ENCODE measurements around the gene AFG1L.
"Not testable (repeated sequence)": the region's sequence is repeated elsewhere in the genome, so short reads cannot be mapped to it uniquely, and the experiment has no call there.

AFG1L gene

DNA sequence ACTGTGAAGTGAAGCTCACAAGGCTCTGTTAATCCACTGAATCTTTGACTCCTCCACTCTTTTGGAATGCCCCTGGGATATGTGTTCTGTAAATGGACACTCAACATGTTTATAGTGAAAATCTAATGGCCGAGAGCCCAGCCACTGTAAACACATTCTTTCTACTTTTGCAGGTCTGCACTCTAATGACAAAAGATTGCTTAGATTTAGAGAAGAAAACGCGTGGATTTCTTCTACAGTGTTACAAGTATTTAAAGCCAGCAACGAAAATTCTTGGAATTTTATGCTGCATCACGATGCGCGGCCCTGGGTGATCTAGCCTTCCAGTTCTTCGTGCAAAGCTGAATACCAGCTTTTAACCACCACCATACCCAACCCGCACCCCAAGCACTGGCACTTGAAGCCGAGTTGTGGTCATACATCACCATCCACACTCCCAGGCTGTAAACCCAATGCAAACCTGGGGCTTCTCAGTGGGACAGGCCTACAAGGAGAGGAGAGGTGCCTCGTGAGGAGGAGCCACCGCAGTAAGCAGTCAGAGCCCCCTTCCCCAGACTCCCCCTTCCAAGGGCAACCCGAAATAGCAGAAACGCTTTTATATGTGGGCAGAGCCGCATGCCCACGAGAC lies 262.1 kb downstream of the AFG1L start:
- no peak for DNase-seq (ENCODE audit: low read depth, low spot score)

DNA sequence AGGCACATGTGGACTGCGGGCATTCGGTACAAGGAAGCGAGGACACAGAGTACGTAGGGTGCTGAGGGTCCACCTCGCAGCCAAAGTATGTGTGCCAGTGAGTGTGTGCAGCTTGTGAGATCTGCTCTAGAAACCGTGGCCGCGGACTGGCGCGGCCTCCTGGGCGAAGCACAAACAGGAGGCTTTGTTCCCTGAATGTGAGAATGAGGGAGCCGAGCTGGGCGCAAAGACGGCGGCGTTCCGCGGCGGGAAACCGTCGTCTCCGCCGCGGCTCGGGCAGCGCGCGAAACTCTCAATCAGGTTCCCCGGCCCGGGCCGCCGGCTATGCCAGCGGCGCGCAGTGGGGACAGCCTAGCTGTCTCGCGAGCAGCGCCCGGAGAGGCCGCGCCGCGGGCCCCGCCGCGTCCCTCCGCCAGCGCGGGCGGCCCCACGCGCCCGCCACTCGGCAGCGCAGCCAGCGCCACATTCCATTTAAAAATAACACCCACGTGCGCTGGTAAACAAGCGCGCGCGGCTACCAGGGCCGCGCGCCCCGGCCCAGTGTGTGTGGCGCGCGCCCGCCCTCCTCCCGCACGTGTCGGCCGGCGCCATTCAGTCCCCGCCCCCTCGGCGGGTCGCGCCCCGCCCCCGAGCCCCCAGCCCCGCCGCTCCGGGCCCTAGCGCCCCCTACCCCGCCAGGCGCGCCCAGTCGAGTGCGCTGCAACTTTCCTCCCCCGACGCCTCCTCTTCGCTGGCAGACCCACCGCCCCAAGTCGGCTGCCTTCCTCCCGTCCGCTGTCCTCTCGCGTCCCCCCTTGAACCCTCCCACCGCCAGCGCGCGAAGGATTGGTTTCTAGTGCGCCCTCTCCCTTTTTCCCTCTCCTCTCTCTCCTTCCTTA lies 262.9 kb downstream of the AFG1L start:
- no peak for DNase-seq (ENCODE audit: low read depth, low spot score)

DNA sequence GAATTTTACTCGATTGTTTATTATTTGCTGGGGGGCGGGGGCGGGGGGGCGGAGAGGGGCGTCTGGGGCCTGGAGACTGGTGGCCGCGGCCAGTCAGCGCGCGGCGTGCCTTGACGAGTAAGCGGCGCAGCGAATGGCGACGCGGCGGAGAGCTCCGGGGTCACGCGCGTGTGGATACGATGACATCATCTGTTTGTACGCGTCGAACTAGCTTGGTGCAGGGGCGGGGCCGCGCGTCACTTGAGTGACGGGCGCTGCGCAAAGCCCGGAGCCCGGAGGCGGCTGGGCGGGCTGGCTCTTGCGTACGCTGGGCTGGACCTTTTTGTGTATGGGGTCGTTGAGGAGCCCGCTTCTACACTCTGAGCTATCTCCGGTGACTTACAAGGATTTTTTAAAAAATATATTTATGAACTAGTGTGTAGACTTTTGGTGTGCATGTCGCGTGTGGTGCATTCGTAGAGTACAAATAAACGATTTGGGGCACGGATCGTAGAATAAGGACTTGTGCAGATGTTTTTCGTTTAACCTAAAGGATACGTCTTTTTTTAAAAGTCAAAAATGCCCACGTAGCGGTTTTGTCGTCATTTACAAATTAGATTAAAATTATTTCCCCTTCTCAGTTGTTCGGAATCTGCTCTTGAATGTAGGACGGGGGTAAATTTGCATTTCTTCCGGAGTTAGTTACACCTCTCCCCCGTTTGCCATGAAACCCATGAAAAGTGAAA lies 263.7 kb downstream of the AFG1L start:
- DNase-seq (ENCODE audit: low read depth, low spot score) = peak; percentile 99

DNA sequence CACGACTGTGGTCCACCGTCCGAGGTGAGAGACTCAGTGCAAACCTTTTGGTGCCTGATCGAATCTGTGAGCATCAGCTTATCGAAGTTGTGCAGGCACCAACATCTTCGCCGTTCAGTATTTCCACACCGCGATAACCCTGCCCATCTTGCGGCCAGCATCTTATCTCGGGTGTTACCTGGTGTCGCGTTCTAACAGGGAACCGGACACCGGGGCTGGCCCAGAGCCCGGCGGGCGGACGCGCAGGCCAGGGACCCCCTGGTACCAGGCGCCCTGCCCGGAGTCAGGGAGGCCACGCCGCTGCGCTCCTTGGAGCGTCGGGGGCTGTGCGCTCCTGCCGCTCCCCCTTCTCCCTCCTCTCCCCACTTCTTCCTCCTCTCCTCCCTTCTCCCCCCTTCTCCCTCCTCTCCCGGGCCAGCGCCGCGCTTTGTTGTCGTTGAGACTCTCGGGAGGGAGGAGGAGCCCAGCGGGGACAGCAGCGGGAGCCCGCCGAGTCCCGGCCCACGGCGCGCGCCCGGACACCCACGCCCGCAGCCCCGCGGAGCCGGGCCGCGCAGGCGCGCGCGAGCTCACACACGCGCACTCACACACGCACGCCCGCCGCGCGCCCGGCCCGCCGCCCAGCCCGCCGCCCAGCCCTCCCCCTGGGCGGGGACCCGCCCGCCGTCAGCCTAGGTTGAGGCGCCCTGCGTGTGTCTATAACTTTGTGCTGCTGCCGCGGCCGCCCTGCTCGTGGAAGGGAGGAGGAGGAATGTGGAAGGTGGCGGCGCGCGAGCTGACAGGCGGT lies 264.4 kb downstream of the AFG1L start:
- DNase-seq (ENCODE audit: low read depth, low spot score) = no peak

DNA sequence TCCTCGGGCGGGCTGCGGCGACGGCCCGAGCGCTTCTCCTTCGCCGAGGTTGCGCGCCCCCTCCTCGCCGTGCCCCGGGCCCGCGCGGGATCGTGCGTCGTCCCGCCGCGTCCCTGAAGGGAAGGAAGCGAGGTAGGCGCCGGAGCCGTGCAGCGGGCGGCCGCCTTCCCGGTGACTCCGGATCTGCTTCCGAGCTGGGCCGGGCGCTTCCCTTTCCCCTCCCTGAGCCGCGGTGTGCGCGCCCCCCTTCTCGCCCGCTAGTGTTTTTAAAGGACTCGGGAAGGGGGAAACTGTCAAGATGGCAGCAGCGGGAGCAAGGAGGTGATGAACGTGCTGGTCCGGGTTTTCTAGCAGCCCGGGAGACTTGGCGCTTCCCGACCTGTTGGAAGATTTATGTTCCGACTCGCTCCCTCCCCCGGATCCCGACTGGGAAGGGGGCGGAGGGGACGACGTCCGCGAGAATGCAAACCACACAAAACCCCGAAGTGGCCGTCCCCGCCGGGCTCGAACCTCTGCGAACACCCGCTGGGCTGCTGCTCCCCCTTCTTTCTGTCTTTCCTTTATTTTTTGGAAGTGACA lies 265.1 kb downstream of the AFG1L start:
- DNase-seq (ENCODE audit: low read depth, low spot score) = no peak

DNA sequence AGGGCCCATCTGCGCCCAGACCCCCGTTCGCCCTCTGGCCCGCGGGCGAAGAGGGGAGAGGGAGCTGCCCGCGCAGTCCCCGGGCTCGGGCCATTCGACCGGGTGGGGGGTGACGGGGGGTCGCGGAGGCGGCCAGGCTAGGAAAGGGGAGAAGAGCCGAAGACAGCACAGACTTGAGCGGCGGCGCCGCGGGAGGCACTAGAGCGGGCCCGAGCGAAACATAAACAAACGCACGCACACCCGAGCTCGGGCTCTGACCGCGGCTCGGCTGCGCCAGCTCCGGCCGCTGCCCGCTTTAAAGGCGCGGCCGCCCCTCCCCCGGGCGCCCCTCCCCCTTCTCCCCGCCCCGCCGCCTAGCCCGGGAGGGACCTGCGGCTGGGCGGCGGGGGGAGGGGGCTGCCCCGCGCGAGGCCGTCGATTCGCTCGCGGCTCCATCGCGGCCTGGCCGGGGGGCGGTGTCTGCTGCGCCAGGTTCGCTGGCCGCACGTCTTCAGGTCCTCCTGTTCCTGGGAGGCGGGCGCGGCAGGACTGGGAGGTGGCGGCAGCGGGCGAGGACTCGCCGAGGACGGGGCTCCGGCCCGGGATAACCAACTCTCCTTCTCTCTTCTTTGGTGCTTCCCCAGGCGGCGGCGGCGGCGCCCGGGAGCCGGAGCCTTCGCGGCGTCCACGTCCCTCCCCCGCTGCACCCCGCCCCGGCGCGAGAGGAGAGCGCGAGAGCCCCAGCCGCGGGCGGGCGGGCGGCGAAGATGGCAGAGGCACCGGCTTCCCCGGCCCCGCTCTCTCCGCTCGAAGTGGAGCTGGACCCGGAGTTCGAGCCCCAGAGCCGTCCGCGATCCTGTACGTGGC lies 265.8 kb downstream of the AFG1L start, which contains the start of gene FOXO3:
Gene FOXO3, plus strand, starts transcription at position 455 of the 846 bp plus-strand sequence. Its CDS starts 292 bp downstream, at position 747.
- no peak for DNase-seq (ENCODE audit: low read depth, low spot score)

DNA sequence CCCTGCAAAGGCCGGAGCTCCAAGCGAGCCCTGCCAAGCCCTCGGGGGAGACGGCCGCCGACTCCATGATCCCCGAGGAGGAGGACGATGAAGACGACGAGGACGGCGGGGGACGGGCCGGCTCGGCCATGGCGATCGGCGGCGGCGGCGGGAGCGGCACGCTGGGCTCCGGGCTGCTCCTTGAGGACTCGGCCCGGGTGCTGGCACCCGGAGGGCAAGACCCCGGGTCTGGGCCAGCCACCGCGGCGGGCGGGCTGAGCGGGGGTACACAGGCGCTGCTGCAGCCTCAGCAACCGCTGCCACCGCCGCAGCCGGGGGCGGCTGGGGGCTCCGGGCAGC lies 266.4 kb downstream of the AFG1L start:
- not testable (repeated sequence) for DNase-seq (ENCODE audit: low read depth, low spot score)

DNA sequence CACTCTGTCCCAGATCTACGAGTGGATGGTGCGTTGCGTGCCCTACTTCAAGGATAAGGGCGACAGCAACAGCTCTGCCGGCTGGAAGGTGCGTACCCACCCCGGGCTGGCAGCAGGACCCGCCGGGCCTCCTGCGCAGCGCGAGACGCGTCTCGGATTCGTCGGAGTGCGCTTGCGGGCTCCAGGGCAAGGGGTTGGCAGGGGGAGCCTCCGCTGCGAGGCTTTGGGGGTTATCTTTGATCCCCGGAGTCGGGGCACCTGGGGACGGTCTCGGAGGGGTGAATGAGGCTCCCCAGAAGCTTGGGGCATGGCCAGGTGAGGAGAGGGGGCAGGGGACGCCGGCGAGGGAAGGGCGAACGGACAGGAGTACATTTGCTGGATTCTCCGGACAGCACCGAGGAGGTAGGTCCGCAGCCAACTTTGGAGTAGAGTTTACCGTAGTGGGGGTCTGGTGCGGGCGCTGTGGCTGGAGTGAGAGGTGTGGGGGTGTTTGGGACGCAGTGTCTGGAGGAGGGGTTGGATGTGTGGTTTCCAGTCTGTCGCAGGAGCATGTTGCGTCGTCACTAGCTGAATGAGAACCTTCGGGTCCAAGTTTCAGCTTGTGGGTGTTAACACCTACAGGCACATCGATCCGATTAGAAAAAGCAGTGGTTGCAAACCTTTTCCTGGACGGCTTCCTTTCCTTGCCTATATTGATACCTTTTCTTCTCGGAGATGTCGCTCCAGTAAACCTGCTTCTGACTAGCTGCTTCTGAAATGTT lies 267.1 kb downstream of the AFG1L start:
- DNase-seq (ENCODE audit: low read depth, low spot score) = no peak

DNA sequence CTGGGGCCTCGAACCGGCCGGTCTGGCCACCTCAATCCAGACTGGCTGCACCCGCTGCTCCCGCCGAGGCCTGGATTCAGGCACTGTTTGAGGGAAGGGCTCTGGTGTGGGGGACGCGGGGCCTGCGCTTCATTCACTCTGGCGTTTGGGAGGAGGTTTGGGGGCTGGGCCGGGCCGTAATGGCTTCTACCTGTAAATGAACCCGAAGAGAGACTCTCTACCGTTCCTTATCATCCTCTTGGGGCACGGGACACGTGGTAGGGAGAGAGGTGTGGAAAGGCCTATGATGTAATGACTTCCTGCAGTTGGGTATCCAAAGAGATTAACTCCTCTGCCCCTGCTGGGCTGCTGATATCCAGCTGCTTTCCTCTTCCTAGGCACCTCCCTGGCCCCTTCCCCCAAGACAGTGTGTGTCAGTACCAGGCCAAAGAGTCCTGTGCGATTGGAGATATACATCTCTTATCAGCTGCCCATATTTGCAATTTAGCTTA lies 267.7 kb downstream of the AFG1L start:
- no peak for DNase-seq (ENCODE audit: low read depth, low spot score)

DNA sequence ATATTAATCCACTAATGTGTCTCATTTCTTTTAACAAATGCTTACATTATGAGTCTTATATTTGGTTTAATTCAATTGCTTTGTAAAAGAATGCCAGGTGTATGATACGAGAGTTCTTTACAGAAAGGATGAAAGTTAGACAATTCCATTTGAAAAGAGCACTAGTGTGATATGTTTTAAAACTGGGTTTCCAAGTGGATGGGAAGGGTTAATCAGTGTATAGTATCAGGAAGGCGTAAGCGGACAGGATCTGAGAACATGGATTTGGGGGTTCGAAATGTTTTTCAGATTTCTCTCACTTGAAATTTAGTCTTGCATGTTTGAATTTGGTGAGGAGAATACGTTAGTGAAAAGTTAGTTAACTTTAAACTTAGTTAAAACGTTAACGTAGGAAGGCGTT lies 268.4 kb downstream of the AFG1L start:
- no peak for DNase-seq (ENCODE audit: low read depth, low spot score)

DNA sequence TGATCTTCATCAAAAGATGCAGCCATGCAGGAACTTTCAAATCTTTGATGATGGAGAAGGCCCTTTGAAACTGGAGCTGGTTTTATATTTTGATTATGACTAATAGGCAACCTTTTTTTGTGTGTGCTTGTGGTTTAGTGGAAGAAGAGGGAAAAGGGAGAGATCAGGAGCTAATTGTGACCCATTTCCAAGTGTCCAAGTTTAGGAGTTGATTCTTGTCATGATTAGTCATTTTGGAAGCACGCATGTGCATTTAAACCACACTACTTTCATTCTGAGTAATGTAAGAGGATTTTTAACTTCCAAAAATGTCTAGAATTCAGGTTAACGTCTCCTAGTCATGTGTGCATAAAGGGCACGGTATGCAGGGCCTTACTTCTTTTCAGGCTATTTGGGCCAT lies 269.3 kb downstream of the AFG1L start:
- no peak for DNase-seq (ENCODE audit: low read depth, low spot score)

DNA sequence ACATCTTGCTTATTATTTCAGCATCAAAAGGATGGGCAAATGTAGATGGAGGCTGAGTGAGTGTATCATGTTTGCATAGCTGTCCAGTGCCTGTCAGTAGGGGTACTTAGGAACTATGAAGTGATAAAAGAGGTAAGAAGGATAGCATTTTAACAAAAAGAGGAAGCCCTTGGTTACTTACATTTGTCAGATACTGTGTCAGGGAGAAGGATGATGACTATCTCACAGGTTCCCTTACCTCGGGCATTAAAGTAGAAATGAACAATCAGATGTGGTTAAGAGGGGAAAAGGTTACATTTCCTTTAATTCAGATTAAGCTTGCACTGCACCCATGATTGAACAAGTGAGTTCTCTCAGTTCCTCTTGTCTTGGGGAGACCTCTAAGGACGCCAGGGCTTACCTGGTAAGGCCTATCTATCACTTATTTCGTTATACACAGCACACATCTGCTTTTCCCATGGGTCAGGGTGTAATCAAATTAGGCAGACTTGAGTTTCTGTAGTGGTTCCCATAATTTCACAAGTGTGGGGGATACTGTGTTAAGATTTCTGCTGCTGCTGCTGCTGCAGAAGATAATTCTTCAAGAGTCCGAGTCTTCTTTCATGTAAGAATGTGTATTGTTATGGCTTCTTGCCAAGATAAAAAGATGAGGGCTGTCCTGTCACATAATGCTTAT lies 270.4 kb downstream of the AFG1L start:
- DNase-seq (ENCODE audit: low read depth, low spot score) = no peak

DNA sequence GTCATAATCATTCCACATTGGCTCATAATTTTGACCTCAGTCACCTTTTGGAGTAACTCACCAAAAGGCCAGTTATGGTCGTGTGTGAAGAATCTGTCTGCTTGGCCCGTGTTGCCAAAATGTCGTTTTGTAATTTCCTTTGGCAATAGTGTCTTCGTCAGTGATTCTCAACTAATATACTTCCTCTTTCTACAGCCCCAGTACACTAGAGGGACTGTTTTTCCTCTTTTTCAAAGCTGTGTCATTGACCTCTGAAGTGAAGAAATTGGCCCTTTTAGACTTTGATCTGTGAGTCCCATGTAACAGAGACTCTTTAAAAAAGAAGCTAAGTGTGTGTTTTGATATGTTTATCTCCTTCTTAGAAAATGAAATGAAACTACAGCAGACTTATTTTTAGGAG lies 271.0 kb downstream of the AFG1L start:
- DNase-seq (ENCODE audit: low read depth, low spot score) = no peak

DNA sequence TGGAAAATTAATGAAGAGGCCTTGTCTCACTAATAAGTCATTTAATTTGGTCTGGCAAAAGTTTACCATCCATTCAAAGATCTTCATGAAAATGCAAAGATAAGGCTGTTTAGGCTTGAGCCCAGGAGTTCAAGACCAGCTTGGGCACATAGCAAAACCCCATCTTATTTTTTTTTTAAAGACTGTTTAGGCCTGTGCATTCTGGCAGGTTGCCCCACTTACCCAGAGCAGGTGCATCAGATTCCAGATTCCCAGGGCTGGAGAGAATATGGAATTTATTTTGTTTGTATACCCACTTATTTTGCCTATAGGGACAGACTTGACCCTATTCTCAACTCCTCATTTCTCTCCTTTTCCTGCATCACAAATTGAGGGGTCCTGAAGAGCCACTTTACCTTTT lies 271.6 kb downstream of the AFG1L start:
- DNase-seq (ENCODE audit: low read depth, low spot score) = no peak

DNA sequence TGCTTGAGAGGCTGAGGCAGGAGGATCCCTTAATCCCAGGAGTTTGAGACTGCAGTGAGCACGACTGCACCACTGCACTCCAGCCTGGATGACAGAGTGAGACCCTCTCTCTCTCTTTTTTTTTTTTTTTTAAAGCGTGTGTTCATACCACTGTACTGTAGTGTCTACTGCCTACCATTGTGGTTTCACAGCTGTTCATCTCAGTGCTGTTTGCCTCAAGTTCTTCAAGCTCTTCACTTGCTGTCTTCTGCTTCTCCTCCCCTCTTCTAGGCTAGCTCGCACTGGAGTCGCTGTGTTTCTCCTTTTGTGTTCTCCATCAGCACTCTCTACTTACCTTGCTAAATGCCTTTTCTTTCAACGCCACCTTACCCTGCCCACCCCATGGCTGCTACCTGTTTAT lies 273.2 kb downstream of the AFG1L start:
- DNase-seq (ENCODE audit: low read depth, low spot score) = no peak

DNA sequence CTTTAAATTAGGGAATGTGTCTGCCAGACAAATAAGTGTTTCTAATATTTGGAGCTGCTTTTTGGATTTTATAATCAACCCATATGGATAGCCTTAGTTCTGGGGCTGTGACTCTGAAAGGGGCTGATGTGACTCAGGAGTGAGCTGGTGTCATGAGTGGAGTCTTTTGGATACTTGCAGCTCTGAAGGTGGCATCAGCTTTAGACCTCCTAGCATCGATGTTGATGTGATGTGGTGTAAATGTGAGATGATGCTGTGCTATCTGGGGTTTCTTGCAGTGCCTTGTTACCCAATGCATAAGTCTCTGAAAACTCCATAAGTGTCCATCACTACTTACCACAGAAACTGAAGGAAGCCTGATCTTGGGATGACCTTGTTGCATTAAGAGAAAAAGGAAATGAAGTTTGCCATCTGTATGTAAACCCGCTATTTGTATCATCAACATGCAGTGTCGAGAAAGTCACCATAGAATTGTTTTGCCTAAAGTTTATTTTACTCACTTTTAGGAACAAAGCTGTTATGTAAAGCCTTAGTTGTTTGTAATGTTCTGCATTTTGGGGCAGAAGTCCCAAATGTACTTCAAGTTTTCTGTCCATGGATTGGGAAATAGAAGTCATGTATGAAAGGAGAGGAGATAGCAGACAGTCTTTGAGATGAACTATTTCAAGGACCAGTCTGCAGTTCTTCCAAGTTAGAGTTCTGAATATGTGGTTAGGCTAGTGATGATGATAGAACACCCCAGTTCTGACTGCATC lies 273.9 kb downstream of the AFG1L start:
- DNase-seq (ENCODE audit: low read depth, low spot score) = no peak

DNA sequence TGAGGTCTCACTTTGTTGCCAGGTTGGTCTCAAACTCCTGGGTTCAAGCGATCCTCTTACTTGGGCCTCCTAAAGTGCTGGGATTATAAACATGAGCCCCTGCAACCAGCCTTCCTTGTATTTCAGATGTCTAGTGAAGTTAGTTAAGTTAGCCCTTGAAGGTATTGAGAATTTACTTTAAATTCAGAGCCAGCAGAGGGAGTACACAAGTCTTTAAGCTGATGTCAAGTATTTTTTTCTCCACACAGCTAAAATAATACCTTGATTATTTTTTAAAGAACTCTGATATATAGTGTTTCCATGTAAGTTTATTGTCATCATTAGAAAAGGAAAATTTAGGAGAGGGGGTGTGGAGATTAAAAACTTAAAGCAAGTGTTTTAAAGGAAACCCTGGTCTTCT lies 275.7 kb downstream of the AFG1L start:
- DNase-seq (ENCODE audit: low read depth, low spot score) = no peak

DNA sequence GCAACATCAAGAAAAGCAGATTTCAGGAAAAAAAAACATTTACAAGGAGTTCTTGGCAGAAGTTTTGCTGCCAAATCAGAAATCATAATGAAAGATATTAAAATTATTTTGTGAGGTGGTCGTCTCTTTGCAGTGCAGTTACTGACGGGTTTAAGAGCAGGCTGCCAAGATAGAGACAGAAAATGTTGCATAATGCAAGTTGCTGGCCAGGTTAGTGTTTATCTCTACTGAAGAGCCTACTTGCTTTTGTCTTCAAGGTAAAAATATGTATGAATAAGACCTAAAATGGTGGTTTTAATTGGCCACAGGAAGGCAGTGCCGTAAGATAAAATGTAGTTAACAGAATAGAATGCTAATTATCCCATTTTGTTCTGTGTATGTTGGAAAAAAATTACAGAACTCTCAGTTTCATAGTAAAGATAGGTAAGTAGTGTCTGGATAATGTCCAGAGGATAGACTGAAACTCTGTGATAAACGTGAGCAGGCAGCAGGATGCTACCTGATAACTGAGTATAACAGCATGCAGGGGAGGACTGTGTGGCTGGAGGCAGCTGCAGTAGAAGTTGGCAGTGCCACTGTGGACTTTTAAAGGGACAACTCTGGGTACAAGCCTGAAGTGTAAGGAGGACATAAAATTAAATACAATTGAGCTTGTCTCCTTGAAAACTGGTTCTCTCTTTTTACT lies 279.7 kb downstream of the AFG1L start:
- no peak for DNase-seq (ENCODE audit: low read depth, low spot score)
